HCT116 (cell line): ENCODE data around the gene GJB6.

Experiments
- EZH2 ChIP-seq: fragments of 200-600 bp; sonication (generic); IDR thresholded peaks from 2 replicates; pipeline ENCODE4 v1.6.1; 2017; ENCODE audit warnings: antibody characterized with exemption, mixed run types
- POLR2A ChIP-seq: IDR thresholded peaks from 2 replicates; pipeline ENCODE4 v1.7.0; 2011; ENCODE audit warnings: borderline replicate concordance; ENCODE audit not compliant: insufficient read depth, insufficient read length; ENCODE audit errors: extremely low read depth
- YY1 ChIP-seq: IDR thresholded peaks from 2 replicates; pipeline ENCODE4 v1.6.1; 2011; ENCODE audit warnings: low read length, low read depth, moderate library complexity, mild to moderate bottlenecking; ENCODE audit not compliant: insufficient replicate concordance; ENCODE audit errors: extremely low read depth
- TF ChIP-seq, protein P1 (sequence below): IDR thresholded peaks from 2 replicates; pipeline ENCODE4 v1.6.1; 2012; ENCODE audit warnings: low read depth
- TF ChIP-seq, protein P2 (sequence below), 3 experiments: fragments of 200-600 bp in 1 of 3; sonication (generic) in 1 of 3; IDR thresholded peaks in 2 of 3; conservative IDR thresholded peaks in 1 of 3; 2 replicates each; pipeline ENCODE4 v1.5.1; 2012 to 2017; ENCODE audit warnings: low read depth in 2 of 3, low read length in 2 of 3, antibody characterized with exemption in 1 of 3, borderline replicate concordance in 1 of 3, control low read depth in 1 of 3, mild to moderate bottlenecking in 1 of 3, mixed read lengths in 1 of 3, mixed run types in 1 of 3, moderate library complexity in 1 of 3; ENCODE audit not compliant: insufficient read depth in 1 of 3
- TF ChIP-seq, protein P3 (sequence below): IDR thresholded peaks from 2 replicates; pipeline ENCODE4 v1.6.1; 2012

DNA sequence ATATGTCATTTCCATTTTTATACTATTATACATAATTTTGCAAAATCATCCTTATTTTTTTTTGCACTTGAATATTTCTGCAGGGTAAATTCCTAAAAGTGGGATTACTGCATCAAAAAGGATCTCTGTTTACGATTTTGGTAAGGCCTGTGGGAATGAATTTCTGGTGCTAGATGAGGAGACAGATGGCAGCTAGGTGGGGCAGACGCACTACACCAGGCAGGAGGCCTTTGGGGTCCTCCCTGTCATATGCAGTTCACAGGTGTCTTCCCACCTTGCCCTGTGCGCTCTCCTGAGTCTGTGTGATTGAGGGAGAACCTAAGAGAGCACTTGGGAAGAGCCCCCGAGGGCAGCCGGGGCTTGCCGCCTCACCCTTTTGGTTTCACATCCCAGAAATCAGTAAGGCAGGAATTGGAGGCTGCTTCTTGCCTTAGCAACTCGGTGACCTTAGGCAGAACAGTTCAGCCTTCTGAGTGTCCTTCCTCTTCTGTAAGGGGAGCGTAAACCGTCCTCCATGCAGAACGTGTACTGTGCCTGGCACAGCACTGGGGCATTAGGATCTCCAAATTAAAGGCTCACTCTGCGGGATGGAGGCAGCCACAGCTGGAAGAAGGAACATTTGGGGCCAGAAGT is 25.9 kb downstream of the GJB6 start:
- no peak for TF ChIP-seq YY1
- TF ChIP-seq, protein P1, sequence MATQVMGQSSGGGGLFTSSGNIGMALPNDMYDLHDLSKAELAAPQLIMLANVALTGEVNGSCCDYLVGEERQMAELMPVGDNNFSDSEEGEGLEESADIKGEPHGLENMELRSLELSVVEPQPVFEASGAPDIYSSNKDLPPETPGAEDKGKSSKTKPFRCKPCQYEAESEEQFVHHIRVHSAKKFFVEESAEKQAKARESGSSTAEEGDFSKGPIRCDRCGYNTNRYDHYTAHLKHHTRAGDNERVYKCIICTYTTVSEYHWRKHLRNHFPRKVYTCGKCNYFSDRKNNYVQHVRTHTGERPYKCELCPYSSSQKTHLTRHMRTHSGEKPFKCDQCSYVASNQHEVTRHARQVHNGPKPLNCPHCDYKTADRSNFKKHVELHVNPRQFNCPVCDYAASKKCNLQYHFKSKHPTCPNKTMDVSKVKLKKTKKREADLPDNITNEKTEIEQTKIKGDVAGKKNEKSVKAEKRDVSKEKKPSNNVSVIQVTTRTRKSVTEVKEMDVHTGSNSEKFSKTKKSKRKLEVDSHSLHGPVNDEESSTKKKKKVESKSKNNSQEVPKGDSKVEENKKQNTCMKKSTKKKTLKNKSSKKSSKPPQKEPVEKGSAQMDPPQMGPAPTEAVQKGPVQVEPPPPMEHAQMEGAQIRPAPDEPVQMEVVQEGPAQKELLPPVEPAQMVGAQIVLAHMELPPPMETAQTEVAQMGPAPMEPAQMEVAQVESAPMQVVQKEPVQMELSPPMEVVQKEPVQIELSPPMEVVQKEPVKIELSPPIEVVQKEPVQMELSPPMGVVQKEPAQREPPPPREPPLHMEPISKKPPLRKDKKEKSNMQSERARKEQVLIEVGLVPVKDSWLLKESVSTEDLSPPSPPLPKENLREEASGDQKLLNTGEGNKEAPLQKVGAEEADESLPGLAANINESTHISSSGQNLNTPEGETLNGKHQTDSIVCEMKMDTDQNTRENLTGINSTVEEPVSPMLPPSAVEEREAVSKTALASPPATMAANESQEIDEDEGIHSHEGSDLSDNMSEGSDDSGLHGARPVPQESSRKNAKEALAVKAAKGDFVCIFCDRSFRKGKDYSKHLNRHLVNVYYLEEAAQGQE: no peak
- TF ChIP-seq EZH2: no peak
- TF ChIP-seq, protein P2, sequence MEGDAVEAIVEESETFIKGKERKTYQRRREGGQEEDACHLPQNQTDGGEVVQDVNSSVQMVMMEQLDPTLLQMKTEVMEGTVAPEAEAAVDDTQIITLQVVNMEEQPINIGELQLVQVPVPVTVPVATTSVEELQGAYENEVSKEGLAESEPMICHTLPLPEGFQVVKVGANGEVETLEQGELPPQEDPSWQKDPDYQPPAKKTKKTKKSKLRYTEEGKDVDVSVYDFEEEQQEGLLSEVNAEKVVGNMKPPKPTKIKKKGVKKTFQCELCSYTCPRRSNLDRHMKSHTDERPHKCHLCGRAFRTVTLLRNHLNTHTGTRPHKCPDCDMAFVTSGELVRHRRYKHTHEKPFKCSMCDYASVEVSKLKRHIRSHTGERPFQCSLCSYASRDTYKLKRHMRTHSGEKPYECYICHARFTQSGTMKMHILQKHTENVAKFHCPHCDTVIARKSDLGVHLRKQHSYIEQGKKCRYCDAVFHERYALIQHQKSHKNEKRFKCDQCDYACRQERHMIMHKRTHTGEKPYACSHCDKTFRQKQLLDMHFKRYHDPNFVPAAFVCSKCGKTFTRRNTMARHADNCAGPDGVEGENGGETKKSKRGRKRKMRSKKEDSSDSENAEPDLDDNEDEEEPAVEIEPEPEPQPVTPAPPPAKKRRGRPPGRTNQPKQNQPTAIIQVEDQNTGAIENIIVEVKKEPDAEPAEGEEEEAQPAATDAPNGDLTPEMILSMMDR (IDR thresholded peaks at IDR 0.05 in 2 of 3, conservative IDR thresholded peaks at IDR 0.05 in 1 of 3; ENCODE audit: borderline replicate concordance in 1 of 3, insufficient read depth in 1 of 3, low read depth in 2 of 3, low read length in 2 of 3): no peak
- TF ChIP-seq POLR2A: no peak
- TF ChIP-seq, protein P3, sequence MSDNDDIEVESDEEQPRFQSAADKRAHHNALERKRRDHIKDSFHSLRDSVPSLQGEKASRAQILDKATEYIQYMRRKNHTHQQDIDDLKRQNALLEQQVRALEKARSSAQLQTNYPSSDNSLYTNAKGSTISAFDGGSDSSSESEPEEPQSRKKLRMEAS: no peak
